GM12878 (cell line): Measurements from ENCODE around the gene NOD2.
A peak's percentile ranks its signal among the peaks of the same experiment; 100 is the strongest.

Experiments
- BCLAF1 ChIP-seq: fragments of 450-650 bp; IDR thresholded peaks from 2 replicates; pipeline ENCODE4 v1.6.1; 2017; ENCODE audit warnings: antibody characterized with exemption, mild to moderate bottlenecking, moderate library complexity
- BMI1 ChIP-seq: fragments of 450-650 bp; IDR thresholded peaks from 2 replicates; pipeline ENCODE4 v1.6.1; 2016; ENCODE audit warnings: mild to moderate bottlenecking, moderate library complexity, borderline replicate concordance
- CTCF ChIP-seq, 3 experiments: IDR thresholded peaks in 2 of 3; conservative IDR thresholded peaks in 1 of 3; 2 replicates each; pipeline ENCODE4 v1.5.1; 2011; ENCODE audit warnings: low read depth in 3 of 3, low read length in 3 of 3, mild to moderate bottlenecking in 3 of 3, control low read depth in 2 of 3, moderate library complexity in 2 of 3, inconsistent platforms in 1 of 3, mixed read lengths in 1 of 3; ENCODE audit not compliant: control insufficient read depth in 2 of 3, insufficient read depth in 1 of 3; ENCODE audit errors: extremely low read depth in 1 of 3
- EGR1 ChIP-seq, 2 experiments: IDR thresholded peaks; 1 replicate in 1 of 2; 2 replicates in 1 of 2; pipeline ENCODE4 v1.6.1; 2011 to 2012; ENCODE audit warnings: low read depth in 2 of 2, low read length in 2 of 2, borderline replicate concordance in 1 of 2, mild to moderate bottlenecking in 1 of 2, moderate library complexity in 1 of 2
- EZH2 ChIP-seq: IDR thresholded peaks from 2 replicates; pipeline ENCODE4 v1.6.1; 2012; ENCODE audit warnings: low read depth, mild to moderate bottlenecking, control low read depth, inconsistent platforms, low read length, borderline replicate concordance; ENCODE audit not compliant: control insufficient read depth
- GABPA ChIP-seq: IDR thresholded peaks from 2 replicates; pipeline ENCODE4 v1.6.1; 2014; ENCODE audit warnings: antibody characterized with exemption, low read depth, mild to moderate bottlenecking, inconsistent platforms
- MLLT1 ChIP-seq: fragments of 450-650 bp; IDR thresholded peaks from 2 replicates; pipeline ENCODE4 v1.6.1; 2016; ENCODE audit warnings: mild to moderate bottlenecking
- NR2C2 ChIP-seq: IDR thresholded peaks from 2 replicates; pipeline ENCODE4 v1.6.1; 2011; ENCODE audit warnings: borderline replicate concordance, low read depth; ENCODE audit not compliant: control insufficient read depth, insufficient read length
- POLR2A ChIP-seq: IDR thresholded peaks from 2 replicates; pipeline ENCODE4 v1.6.1; 2011; ENCODE audit warnings: low read depth, mild to moderate bottlenecking, low read length
- USF2 ChIP-seq: IDR thresholded peaks from 2 replicates; pipeline ENCODE4 v1.6.1; 2011; ENCODE audit warnings: low read depth, low read length, improper control_type of control experiment, borderline replicate concordance
- YY1 ChIP-seq: IDR thresholded peaks from 2 replicates; pipeline ENCODE4 v1.6.1; 2011; ENCODE audit warnings: low read depth, mild to moderate bottlenecking, low read length

- TF ChIP-seq NR2C2, result no peak
- TF ChIP-seq BMI1, result no peak
- TF ChIP-seq USF2, result peak; percentile 88
- no peak for TF ChIP-seq YY1
- TF ChIP-seq BCLAF1, result no peak
- 0 out of 3 replicates have a peak, but pooled peaks of 1 of the 2 experiments have one; percentile 5 for TF ChIP-seq EGR1 (IDR thresholded peaks at IDR 0.05; ENCODE audit: borderline replicate concordance in 1 of 2, low read depth in 2 of 2, low read length in 2 of 2)
- no peak for TF ChIP-seq CTCF (IDR thresholded peaks at IDR 0.05 in 2 of 3, conservative IDR thresholded peaks at IDR 0.05 in 1 of 3; ENCODE audit: control insufficient read depth in 2 of 3, extremely low read depth in 1 of 3, insufficient read depth in 1 of 3, low read depth in 3 of 3, low read length in 3 of 3)
- 0 out of 2 replicates have a peak, but pooled peaks have one; percentile 47 for TF ChIP-seq POLR2A
- no peak for TF ChIP-seq GABPA
- TF ChIP-seq EZH2, result no peak
- TF ChIP-seq MLLT1, result peak; percentile 59; the same call in 1 of the 2 replicates
Measured at GRCh38 chr16:50696575-50697420, 3.4 kb downstream of the NOD2 start.
